ENCODE results near the gene DPH3. TPM values are rescaled to one million over a fixed set of nuclear protein-coding genes. Genes with fewer than 3 reads are reported as not detected.
A peak's percentile ranks its signal among the peaks of the same experiment; 100 is the strongest.

Gene DPH3
- total and polyA plus RNA-seq, 2 of the 8 experiments (the other 6 are each of a cell fraction or from before 2014, with no cell fraction given) = 9.8 to 40.1 TPM

- 35% methylated on average over 6 of the region's 6 CpGs; no CpG with 5 or more reads in 1 of the 2 experiments for WGBS, 2 experiments (ENCODE audit: extremely low coverage in 1 of 2, insufficient coverage in 1 of 2, insufficient read length in 1 of 2, insufficient replicate concordance in 2 of 2, low coverage in 1 of 2, low lambda C conversion rate in 2 of 2, missing lambda C conversion rate in 1 of 2)
- H3K4me2 ChIP-seq (ENCODE audit: insufficient read depth in 1 of 2, low read depth in 2 of 2, low read length in 2 of 2) = peak overlapping the region; percentile 38 to 47; a peak in 2 of 4 replicates
- peak overlapping the region in 1 of 4 experiments; percentile 35; a peak in 1 of 8 replicates for H3K4me3 ChIP-seq (ENCODE audit: extremely low read depth in 1 of 4, insufficient read depth in 2 of 4, low read depth in 3 of 4, low read length in 4 of 4)
- no peak overlapping the region for H3K14ac ChIP-seq (ENCODE audit: insufficient read length)
- no peaks in the 10 kb centered on the region for H3K79me2 ChIP-seq (ENCODE audit: control insufficient read depth in 1 of 2, insufficient read depth in 2 of 2, low read length in 2 of 2)
- peaks cover 7 to 29% (median 21%) of the 10 kb centered on the region in 4 experiments; a peak in 6 of 7 replicates for H3K4me1 ChIP-seq (replicated peaks in 1 of 4; ENCODE audit: control insufficient read depth in 3 of 4, insufficient read depth in 4 of 4, low read length in 3 of 4)
- H3K56ac ChIP-seq (replicated peaks; ENCODE audit: insufficient read length, low read depth, low read length) = no peak overlapping the region
- peak overlapping the region; percentile 21; the same call in 1 of the 2 replicates for H3K18ac ChIP-seq (ENCODE audit: extremely low read depth, low read length)
- peaks cover 0 to 29% (median 10%) of the 10 kb centered on the region in 4 experiments; a peak in 4 of 8 replicates for H3K36me3 ChIP-seq (ENCODE audit: control insufficient read depth in 2 of 4, insufficient read depth in 4 of 4, low read length in 3 of 4)
- no peaks in the 10 kb centered on the region for H3K9me3 ChIP-seq (ENCODE audit: insufficient read depth in 2 of 2, low read depth in 1 of 2, low read length in 1 of 2)
- POLR2A ChIA-PET (ENCODE audit: partially characterized antibody) = interaction anchor here (0.9 kb wide), 1 partner anchor 24 kb away, joined by 3 read pairs; no protein-coding TSS in a partner anchor
- peak overlapping the region; percentile 50 for H2BK120ac ChIP-seq (replicated peaks; ENCODE audit: low read depth, low read length)
- no peak overlapping the region for H2AFZ ChIP-seq (ENCODE audit: low read length)
- DNase-seq (ENCODE audit: low read depth in 1 of 2, low spot score in 2 of 2) = no peak
- CTCF ChIA-PET (ENCODE audit: partially characterized antibody) = interaction anchor here (0.6 to 4.4 kb wide), 8 partner anchors 10 to 212 kb away, joined by 3 to 19 read pairs (median 3); partner anchors contain the start of gene RFTN1
- no peak overlapping the region for H3K4ac ChIP-seq (replicated peaks; ENCODE audit: insufficient read length, low read depth, low read length)
- H3K23me2 ChIP-seq (ENCODE audit: low read depth, low read length) = no peaks in the 10 kb centered on the region
- H2BK12ac ChIP-seq (ENCODE audit: low read depth, low read length) = no peak overlapping the region; the same call in 1 of the 2 replicates
- H3K27me3 ChIP-seq (replicated peaks in 1 of 4; ENCODE audit: control insufficient read depth in 3 of 4, extremely low read depth in 1 of 4, insufficient read depth in 3 of 4, low read length in 3 of 4) = no peaks in the 10 kb centered on the region
- no peak overlapping the region for H2BK15ac ChIP-seq (ENCODE audit: low read length)
- peak overlapping the region; percentile 63 for H3K27ac ChIP-seq (ENCODE audit: low read depth, low read length)
- H2AK5ac ChIP-seq (ENCODE audit: low read depth, low read length) = no peak overlapping the region
- 0 out of 7 replicates have a peak overlapping the region, but pooled peaks of 1 of the 4 experiments have one; percentile 6 for H3K9ac ChIP-seq (replicated peaks in 1 of 4; ENCODE audit: extremely low read depth in 1 of 4, low read depth in 3 of 4, low read length in 3 of 4)
- H4K8ac ChIP-seq (ENCODE audit: extremely low read depth, insufficient read depth, low read length) = no peak overlapping the region
- H3K23ac ChIP-seq (ENCODE audit: insufficient read length) = no peak overlapping the region
- no peaks in the 10 kb centered on the region for H4K20me1 ChIP-seq (replicated peaks in 1 of 2; ENCODE audit: control insufficient read depth in 1 of 2, insufficient read depth in 2 of 2, low read length in 2 of 2)
- no peak overlapping the region for H4K91ac ChIP-seq (replicated peaks; ENCODE audit: insufficient read length, low read length)
- no peak for TF ChIP-seq CHD2 (IDR thresholded peaks at IDR 0.05; ENCODE audit: low read length)
- TF ChIP-seq CTBP2 (IDR thresholded peaks at IDR 0.05; ENCODE audit: borderline replicate concordance, insufficient read depth, insufficient read length, low read length) = no peak
- TF ChIP-seq HDAC2 (IDR thresholded peaks at IDR 0.05; ENCODE audit: borderline replicate concordance in 1 of 2, low read depth in 2 of 2, low read length in 2 of 2) = 0 out of 4 replicates have a peak, but pooled peaks of 1 of the 2 experiments have one; percentile 26
- TF ChIP-seq, protein P1, sequence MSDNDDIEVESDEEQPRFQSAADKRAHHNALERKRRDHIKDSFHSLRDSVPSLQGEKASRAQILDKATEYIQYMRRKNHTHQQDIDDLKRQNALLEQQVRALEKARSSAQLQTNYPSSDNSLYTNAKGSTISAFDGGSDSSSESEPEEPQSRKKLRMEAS (IDR thresholded peaks at IDR 0.05) = peak; percentile 77
- peak overlapping the region; percentile 76 for H4K5ac ChIP-seq (ENCODE audit: insufficient read length, low read depth, low read length)
- peaks cover 4% of the 10 kb centered on the region; the same call in 1 of the 2 replicates for H3K79me1 ChIP-seq (ENCODE audit: low read depth, low read length)
- 0 out of 2 replicates have a peak overlapping the region, but pooled peaks have one; percentile 47 for H2BK5ac ChIP-seq (ENCODE audit: low read depth, low read length)
- H2BK20ac ChIP-seq (ENCODE audit: low read length) = no peak overlapping the region
- FAIRE-seq = no peak
These were observed 36.8 kb upstream of the DPH3 start for GRCh38 chr3:16301507-16301906.
